Upper lobe of right lung (tissue), 1 donor: ENCODE results near the gene GBF1. TPM values are rescaled to one million over a fixed set of nuclear protein-coding genes. Genes with fewer than 3 reads are reported as not detected.

Experiments used
- ATAC-seq: fragments of 200-7000 bp; cut with Tn5 transposase; one replicate; pipeline ENCODE4 v1.9.1; 2020; ENCODE audit warnings: mild to moderate bottlenecking, moderate library complexity
- DNase-seq: peaks from one replicate; pipeline ENCODE4 v3.0.0-alpha.2; 2020
- H3K27ac ChIP-seq: fragments of 200-600 bp; one replicate; pipeline ENCODE4 v1.8.0; 2022
- H3K27me3 ChIP-seq: fragments of 200-600 bp; one replicate; pipeline ENCODE4 v1.8.0; 2022; ENCODE audit warnings: mild to moderate bottlenecking
- H3K36me3 ChIP-seq: fragments of 200-600 bp; one replicate; pipeline ENCODE4 v1.8.0; 2022
- H3K4me1 ChIP-seq: fragments of 200-600 bp; one replicate; pipeline ENCODE4 v1.8.0; 2022
- H3K4me3 ChIP-seq: fragments of 200-600 bp; one replicate; pipeline ENCODE4 v1.8.0; 2022; ENCODE audit warnings: mild to moderate bottlenecking
- H3K9me3 ChIP-seq: fragments of 200-600 bp; one replicate; pipeline ENCODE4 v1.8.0; 2022
- CTCF ChIP-seq: fragments of 200-600 bp; IDR thresholded peaks from one replicate; pipeline ENCODE4 v1.8.0; 2022; ENCODE audit warnings: antibody characterized with exemption
- intact Hi-C: fragments of 100-400 bp; cut with DNase I; formaldehyde crosslinking; loops from one replicate; pipeline ENCODE4 v1.11.0; 2022
- total RNA-seq: library from RNA; stranded (reverse); fragmentation: NEBNext Ultra II Directional; extraction: Animal tissue kit (Norgen Biotek cat#: 25700); gene quantifications from one replicate; pipeline ENCODE4 v1.2.1, GENCODE V29; 2021
- donor health status: DM: no; HTN: yes; CAD: no; lungs with severe emphysema.

Gene GBF1
- total RNA-seq, 1 donor from 2014 or later: 38.5 TPM

DNA sequence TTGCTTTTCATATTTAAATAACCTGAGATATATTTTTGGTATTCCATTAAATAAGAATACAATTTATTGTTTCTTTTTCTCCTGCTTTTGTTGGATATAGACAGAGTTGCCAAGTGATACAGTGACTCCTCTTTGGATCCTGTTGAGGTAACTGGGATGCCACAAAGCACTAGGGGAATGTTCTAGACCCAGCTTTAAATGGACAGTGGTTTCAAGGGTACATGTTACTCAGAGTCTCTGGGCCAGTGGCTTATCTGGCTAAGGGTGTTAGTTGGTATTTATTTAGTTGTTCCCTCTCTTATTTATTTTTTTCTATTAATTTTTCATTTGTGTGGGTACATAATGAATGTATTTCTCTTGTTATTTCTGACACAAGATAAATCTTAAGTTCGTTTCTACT, 9.1 kb downstream of the GBF1 start:
- no peak for DNase-seq
- Histone ChIP-seq H3K27me3 (no peaks in the 10 kb centered on the region), H3K4me1 (no peaks in the 10 kb centered on the region), H3K9me3 (no peaks in the 10 kb centered on the region), H3K4me3 (no peak overlapping the region), H3K27ac (no peak overlapping the region), H3K36me3 (peaks cover 13% of the 10 kb centered on the region)
- no peak for TF ChIP-seq CTCF
- intact Hi-C loops: no loop called here
- ATAC-seq: no peak

- H3K9me3 ChIP-seq: no peaks in the 10 kb centered on the region
- no peaks in the 10 kb centered on the region for H3K4me1 ChIP-seq
- TF ChIP-seq CTCF: no peak
- peaks cover 23% of the 10 kb centered on the region for H3K36me3 ChIP-seq
- H3K4me3 ChIP-seq: no peak overlapping the region
- ATAC-seq: no peak
- no peak for DNase-seq
- H3K27ac ChIP-seq: no peak overlapping the region
- H3K27me3 ChIP-seq: no peaks in the 10 kb centered on the region
- intact Hi-C loops: no loop called here
Measured at GRCh38 chr10:102255404-102255803, 10.1 kb downstream of the GBF1 start.

DNA sequence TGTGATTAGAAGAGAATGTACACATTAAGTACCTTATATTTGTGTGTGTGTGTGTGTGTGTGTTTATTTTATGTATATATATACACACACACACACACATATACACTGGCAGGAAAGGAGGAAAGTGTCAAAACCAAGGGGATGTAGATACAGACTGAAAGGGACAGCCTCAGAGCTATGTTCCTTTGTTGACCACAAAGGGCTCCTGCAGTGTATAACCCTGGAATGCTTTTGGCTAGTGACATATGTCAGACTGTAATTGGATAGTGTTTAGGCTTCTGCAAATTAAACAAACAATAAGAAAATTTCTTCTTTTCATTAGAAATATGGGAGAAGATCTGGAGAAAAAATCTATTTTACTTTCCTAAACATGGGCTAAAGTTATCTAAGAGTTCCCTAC, 15.9 kb downstream of the GBF1 start:
- TF ChIP-seq CTCF: no peak
- H3K27me3 ChIP-seq: no peaks in the 10 kb centered on the region

DNA sequence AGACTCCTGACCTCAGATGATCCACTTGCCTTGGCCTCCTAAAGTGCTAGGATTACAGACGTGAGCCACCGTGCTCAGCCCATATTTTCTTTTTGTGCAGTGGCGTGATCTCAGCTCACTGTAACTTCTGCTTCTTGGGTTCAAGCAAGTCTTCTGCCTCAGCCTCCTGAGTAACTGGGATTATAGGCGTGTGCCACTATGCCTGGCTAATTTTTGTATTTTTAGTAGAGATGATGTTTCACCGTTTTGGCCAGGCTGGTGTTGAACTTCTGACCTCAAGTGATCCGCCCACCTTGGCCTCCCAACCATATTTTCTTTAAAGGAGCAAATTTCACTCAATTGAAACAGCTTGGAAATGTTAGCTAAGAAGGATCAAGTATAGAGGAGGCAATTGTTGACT, 16.5 kb downstream of the GBF1 start:
- Histone ChIP-seq H3K4me3 (no peak overlapping the region), H3K36me3 (peaks cover 57% of the 10 kb centered on the region), H3K27me3 (no peaks in the 10 kb centered on the region), H3K9me3 (no peaks in the 10 kb centered on the region), H3K27ac (no peak overlapping the region), H3K4me1 (peaks cover 5% of the 10 kb centered on the region)
- DNase-seq: no peak
- no peak for TF ChIP-seq CTCF
- intact Hi-C loops: no loop called here
- ATAC-seq: no peak

More for the DNA sequence above, 15.9 kb downstream of the GBF1 start:
- no peak for ATAC-seq
- DNase-seq: no peak
- no peak overlapping the region for H3K4me3 ChIP-seq
- intact Hi-C loops: no loop called here
- H3K36me3 ChIP-seq: peaks cover 58% of the 10 kb centered on the region
- H3K27ac ChIP-seq: no peak overlapping the region
- H3K9me3 ChIP-seq: no peaks in the 10 kb centered on the region
- no peaks in the 10 kb centered on the region for H3K4me1 ChIP-seq

- Histone ChIP-seq H3K4me1 (peaks cover 13% of the 10 kb centered on the region), H3K9me3 (no peaks in the 10 kb centered on the region), H3K36me3 (peaks cover 59% of the 10 kb centered on the region), H3K27me3 (no peaks in the 10 kb centered on the region), H3K4me3 (no peak overlapping the region), H3K27ac (no peak overlapping the region)
- DNase-seq: no peak
- intact Hi-C loops: no loop called here
- no peak for ATAC-seq
- TF ChIP-seq CTCF: no peak
Measured at GRCh38 chr10:102262744-102263370, 17.5 kb downstream of the GBF1 start.

- DNase-seq (no peak), ATAC-seq (no peak)
- H3K4me1 ChIP-seq: peaks cover 25% of the 10 kb centered on the region
- intact Hi-C loops: no loop called here
- no peak overlapping the region for H3K4me3 ChIP-seq
- no peak overlapping the region for H3K27ac ChIP-seq
- peaks cover 53% of the 10 kb centered on the region for H3K36me3 ChIP-seq
- no peaks in the 10 kb centered on the region for H3K9me3 ChIP-seq
- TF ChIP-seq CTCF: no peak
- H3K27me3 ChIP-seq: no peaks in the 10 kb centered on the region
Measured at GRCh38 chr10:102264371-102264770, 19.0 kb downstream of the GBF1 start.
